Dermis microvascular lymphatic vessel endothelial cell (primary cell): ENCODE results near the gene STX5. TPM values are rescaled to one million over a fixed set of nuclear protein-coding genes. Genes with fewer than 3 reads are reported as not detected.
A peak's percentile ranks its signal among the peaks of the same experiment; 100 is the strongest.
"Not testable (repeated sequence)": the region's sequence is repeated elsewhere in the genome, so short reads cannot be mapped to it uniquely, and the experiment has no call there.

Source experiments
- DNase-seq, 2 donors: peaks; one replicate each; pipeline versions ENCODE4 v3.0.0 to v3.0.0-alpha.2; 2010; ENCODE audit warnings: low read depth in 2 of 2
- total RNA-seq: library from RNA; depleted of rRNA; stranded (reverse); fragments of >200 nt; gene quantifications from 2 replicates; pipeline ENCODE4 v1.2.1, GENCODE V29; 2014

The STX5 gene
- 31.6 and 44.9 TPM in 2 replicates for total RNA-seq

GRCh38 chr11:62831520-62832335 lies at the start of gene STX5:
Gene STX5 (minus strand): TSS chr11:62832051. CDS start chr11:62831243, 808 bp downstream.
- DNase-seq: peak; percentile 98 to 99

GRCh38 chr11:62880803-62881578 lies 49.1 kb upstream of the STX5 start, which contains the start of gene SLC3A2:
Gene SLC3A2 (plus strand): TSS chr11:62880896. CDS start chr11:62881024, 128 bp downstream.
- peak; percentile 61 to 89 for DNase-seq

GRCh38 chr11:62880231-62880802 lies 48.5 kb upstream of the STX5 start:
- DNase-seq: peak in 1 of 2 donors; percentile 50

GRCh38 chr11:62879235-62879978 lies 47.6 kb upstream of the STX5 start:
- no peak for DNase-seq

- DNase-seq: no peak
Measured at GRCh38 chr11:62876712-62877111, 44.9 kb upstream of the STX5 start.

DNA sequence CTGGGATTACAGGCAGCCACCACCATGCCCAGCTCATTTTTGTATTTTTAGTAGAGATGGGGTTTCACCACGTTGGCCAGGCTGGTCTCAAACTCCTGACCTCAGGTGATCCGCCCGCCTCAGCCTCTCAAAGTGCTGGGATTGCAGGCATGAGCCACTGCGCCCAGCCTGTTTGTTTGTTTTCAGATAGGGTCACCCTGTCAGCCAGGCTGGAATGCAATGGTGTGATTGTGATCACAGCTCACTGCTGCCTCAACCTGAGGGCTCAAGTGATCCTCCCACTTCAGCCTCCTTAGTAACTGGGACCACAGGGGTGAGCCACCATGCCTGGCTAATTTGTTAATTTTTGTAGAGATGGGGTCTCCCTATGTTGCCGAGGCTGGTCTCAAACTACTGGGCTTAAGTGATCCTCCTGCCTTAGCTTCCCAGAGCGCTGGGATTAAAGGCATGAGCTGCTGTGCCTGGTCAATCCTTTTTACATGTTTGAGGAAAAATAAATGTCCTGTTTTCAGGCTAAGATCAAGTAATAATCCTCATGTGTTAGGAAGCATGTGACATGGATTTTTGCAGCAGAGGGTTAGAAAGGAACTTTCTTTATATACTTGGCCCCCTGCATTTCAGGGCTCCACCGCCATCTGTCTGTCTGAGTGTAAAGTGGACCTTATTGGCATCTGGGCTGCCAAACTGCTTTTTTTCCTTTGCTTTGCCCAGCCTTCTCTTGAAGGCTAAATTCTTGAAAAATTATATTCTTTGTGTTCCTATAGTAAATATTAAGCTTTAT lies 44.0 kb upstream of the STX5 start:
- no peak for DNase-seq

DNA sequence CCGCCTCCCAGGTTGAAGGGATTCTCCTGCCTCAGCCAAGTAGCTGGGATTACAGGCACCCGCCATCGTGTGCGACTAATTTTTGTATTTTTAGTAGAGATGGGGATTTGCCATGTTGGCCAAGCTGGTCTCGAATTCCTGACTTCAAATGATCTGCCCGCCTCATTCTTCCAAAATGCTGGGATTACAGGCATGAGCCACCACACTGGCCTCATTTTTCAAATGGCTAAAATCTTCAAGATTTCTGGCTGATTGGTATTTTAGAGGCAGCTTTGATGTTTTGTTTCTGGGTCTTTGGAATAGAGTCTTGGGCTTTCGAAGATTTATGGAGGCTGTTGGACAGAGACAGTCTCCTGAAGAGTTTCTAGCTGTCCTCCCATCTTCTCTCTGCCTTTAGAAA lies 43.0 kb upstream of the STX5 start:
- DNase-seq: no peak

DNA sequence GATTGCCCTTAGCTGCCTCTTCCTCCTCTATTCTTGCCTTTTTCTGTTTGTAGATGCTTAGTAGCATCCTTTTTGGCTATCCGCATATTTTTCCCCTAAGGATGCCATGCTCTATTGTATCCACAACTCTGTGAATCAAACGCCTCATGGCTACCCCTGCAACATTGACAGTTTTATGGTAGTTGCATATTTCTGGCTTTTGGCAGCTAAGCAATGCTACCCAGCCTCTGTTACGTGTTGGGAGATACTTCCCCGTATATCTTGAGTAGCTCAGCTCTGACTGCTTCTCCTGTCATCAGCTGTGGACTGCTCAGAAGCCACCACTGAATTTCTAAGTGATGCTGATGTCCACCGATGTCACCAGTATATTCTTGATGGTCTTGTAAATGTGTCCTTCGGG lies 33.8 kb upstream of the STX5 start:
- DNase-seq: no peak

DNA sequence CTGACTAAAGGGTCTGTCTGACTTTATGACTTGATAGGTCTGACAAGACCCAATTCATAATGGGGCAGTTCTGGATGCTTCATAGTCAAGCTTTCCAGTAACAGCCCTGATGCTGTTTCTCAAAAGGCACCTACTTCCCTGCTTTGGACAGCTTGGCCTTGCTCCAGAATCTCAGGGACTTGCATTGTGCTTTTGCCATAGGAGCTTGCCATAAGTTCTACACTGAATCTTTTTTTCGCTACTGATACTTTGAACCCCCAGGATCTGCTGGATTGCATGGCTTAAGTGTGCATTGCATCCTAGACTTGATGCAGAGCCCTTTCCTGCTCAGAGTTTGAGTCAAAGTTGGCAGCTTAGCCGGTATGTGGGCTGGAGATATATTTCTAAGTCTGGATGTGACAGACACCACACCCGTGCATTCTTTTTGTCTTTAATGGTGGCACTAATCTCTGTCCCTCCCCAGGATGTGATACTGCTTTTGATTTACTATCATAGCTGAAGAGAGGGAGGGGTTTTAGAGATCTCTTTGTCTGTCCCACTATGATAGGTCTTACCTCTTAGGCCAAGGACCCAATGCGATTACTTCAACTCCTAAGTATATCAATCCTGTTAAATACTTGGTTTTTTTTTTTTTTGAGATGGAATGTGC lies 32.0 kb upstream of the STX5 start:
- no peak for DNase-seq

DNA sequence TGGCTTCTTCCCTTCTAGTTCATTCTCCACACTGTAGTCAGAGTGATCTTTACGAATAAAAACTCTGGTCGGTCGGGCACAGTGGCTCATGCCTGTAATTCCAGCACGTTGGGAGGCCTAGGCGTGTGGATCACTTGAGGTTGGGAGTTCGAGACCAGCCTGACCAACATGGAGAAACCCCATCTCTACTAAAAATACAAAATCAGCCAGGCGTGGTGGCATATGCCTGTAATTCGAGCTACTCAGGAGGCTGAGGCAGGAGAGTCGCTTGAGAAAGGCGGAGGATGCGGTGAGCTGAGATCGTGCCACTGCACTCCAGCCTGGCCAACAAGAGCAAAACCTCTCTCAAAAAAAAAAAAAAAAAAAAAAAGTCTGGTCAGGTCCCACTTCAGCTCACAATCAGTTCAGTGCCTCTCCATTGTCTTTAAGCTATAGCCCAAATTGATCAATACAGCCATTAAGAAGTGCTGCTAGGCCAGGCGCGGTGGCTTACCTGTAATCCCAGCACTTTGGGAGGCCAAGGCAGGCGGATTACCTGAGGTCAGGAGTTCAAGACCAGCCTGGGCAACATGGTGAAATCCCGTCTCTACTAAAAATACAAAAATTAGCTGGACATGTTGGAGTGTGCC lies 29.8 kb upstream of the STX5 start:
- DNase-seq: not testable (repeated sequence)

DNA sequence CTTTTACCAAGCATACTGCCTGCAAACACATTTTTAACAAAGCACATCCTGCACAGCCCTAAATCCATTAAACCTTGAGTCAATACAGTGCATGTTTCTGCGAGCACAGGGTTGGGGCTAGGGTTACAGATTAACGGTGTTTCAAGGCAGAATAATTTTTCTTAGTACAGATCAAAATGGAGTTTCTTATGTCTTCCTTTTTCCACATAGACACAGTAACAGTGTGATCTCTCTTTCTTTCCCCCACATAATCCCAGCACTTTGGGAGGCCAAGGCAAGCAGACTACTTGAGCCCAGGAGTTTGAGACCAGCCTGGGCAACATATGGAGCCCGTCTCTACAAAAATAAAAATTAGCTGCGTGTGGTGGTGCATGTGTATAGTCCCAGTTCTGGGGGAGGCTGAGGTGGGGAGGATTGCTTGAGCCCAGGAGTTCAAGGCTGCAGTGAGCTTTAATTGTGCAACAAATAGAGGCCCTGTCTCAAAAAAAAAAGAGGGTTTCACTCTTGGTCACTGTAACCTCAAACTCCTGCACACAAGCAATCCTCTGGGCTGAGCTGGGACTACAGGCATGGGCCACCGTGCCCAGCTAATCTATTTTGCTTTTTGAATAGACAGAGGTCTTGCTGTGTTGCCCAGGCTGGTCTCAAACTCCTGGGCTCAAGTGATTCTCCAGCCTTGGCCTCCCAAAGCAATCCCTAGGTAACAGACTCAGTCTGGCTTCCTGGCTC lies 29.1 kb upstream of the STX5 start:
- no peak for DNase-seq

DNA sequence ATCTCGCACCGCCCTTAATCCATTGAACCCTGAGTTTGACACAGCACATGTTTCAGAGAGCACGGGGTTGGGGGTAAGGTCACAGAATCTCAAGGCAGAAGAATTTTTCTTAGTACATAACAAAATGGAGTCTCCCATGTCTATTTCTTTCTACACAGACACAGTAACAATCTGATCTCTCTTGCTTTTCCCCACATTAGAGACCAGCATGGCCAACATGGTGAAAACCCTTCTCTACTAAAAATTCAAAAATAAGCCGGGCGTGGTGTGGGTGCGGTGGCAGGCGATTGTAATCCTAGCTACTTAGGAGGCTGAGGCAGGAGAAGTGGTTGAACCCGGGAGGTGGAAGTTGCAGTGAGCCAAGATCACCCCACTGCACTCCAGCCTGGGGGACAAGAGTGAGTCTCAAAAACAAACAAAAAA lies 27.4 kb upstream of the STX5 start:
- DNase-seq: not testable (repeated sequence)

GRCh38 chr11:62858201-62858600 lies 26.4 kb upstream of the STX5 start:
- no peak for DNase-seq

DNA sequence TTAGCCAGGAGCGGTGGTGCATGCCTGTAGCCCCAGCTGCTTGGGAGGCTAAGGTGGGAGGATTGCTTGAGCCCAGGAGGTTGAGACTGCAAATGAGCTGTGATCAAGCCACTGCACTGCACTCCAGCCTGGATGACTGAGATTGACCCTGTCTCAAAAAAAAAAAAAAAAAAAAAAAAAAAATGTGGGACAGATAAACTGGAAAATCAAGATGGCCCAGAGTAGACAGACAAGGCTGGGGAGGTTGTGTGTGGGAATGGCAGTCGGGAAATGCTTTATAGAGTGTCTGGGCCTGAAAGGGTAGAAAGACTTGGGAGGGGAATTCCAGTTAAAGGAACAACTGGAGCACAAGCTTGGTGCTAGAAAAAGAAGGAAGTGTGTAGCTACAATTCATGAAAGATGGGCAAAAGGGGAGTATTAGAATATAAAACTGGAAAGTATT lies 25.7 kb upstream of the STX5 start:
- peak in 1 of 2 donors; percentile 47 for DNase-seq

- no peak for DNase-seq
Measured at GRCh38 chr11:62856333-62856895, 24.6 kb upstream of the STX5 start.

DNA sequence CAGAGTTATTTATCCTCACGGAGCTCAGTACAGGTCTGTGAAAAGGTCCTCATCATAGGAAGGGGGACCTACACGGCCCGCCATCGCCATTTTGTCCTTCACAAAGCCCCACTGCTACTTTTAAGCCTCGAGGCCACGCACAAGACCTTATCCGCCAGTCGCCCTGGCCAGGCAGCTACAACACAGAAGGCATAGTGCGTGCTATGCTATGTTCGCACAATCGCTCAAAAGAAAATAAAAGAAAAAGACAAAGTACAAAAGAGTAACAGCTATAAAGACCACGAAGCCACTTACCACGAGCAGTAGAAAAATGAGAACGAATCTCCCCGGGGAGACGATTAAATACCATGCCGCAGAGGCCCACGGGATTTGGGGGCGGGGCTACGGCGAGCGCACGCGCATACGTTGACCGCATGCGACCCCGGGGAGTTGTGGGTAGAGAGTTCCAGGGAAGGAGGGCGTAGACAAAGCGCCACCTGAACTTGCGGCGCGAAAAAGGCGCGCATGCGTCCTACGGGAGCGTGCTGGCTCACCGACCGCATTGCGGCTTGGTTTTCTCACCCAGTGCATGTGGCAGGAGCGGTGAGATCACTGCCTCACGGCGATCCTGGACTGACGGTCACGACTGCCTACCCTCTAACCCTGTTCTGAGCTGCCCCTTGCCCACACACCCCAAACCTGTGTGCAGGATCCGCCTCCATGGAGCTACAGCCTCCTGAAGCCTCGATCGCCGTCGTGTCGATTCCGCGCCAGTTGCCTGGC lies 23.9 kb upstream of the STX5 start:
- peak; percentile 96 to 98 for DNase-seq

GRCh38 chr11:62854825-62855570 lies 23.1 kb upstream of the STX5 start:
- no peak for DNase-seq
